ENCODE results near the gene MSLN. TPM values are rescaled to one million over a fixed set of nuclear protein-coding genes. Genes with fewer than 3 reads are reported as not detected.

The MSLN gene
- total and polyA plus RNA-seq, 2 of the 8 experiments (the other 6 are each of a cell fraction or from before 2014, with no cell fraction given) = 0.28 to 0.50 TPM

DNA sequence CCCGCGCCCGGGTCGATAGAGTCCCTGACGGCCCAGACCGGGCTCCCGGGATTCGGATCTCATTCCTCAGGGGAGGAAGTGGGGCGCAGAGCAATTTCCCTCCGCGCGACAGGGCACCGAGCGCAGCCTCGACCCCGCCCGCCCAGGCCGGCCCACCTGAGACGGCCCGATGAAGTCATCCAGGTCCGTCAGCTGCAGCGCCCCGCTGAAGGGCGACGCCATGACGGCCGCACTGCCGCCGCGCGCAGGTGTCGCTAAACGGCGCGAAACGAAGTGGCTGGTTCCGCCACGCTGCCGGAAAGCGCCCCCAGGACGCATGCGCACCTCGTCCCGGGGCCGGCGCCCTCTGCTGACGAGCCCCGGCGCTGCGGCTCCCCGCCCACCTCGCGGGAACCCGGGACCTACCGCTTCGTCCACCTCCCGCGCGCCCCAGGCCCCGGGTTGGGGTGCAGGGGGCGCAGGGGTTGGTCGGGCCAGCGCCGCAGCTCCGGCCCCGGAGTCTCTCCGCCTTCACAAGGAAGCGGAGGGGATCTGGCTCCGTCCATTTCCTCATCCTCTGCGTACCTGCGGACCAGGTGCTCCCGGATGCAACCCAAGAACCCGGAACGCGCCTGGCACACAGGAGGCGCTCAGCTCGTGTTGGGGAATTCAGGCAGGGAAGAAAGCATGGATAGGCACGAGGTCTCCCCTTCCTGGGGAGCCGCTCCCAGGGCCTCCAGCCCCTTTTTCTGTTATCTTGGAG, 19.6 kb upstream of the MSLN start, which contains the start of gene CIAO3 (continued):
- TF ChIP-seq RFX5 (IDR thresholded peaks at IDR 0.05; ENCODE audit: borderline replicate concordance, low read depth, low read length) = no peak
- TF ChIP-seq ZNF274 (IDR thresholded peaks at IDR 0.05; ENCODE audit: borderline replicate concordance, extremely low read depth, low read length) = no peak
- TF ChIP-seq TAF1 (IDR thresholded peaks at IDR 0.05; ENCODE audit: low read depth, low read length) = peak; percentile 77; the same call in 1 of the 2 replicates
- peak; percentile 64 for TF ChIP-seq TAF7 (optimal IDR thresholded peaks at IDR 0.05; ENCODE audit: borderline replicate concordance, low read depth, low read length)
- no peak for TF ChIP-seq EP300 (IDR thresholded peaks at IDR 0.05; ENCODE audit: borderline replicate concordance in 1 of 2, low read depth in 2 of 2, low read length in 2 of 2)
- no peak; a peak in 2 of 4 replicates for TF ChIP-seq RAD21 (IDR thresholded peaks at IDR 0.05 in 1 of 2, conservative IDR thresholded peaks at IDR 0.05 in 1 of 2; ENCODE audit: low read depth in 2 of 2, low read length in 2 of 2)
- TF ChIP-seq JUN (IDR thresholded peaks at IDR 0.05; ENCODE audit: low read depth, low read length) = no peak; the same call in 1 of the 2 replicates
- TF ChIP-seq, protein P1, sequence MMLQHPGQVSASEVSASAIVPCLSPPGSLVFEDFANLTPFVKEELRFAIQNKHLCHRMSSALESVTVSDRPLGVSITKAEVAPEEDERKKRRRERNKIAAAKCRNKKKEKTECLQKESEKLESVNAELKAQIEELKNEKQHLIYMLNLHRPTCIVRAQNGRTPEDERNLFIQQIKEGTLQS (IDR thresholded peaks at IDR 0.05; ENCODE audit: insufficient read depth, low read depth, low read length) = peak; percentile 100
- TF ChIP-seq ATF2 (IDR thresholded peaks at IDR 0.05; ENCODE audit: low read length) = peak; percentile 88
- no peak for TF ChIP-seq CTBP2 (IDR thresholded peaks at IDR 0.05; ENCODE audit: borderline replicate concordance, insufficient read depth, insufficient read length, low read length)
- TF ChIP-seq CHD1 (IDR thresholded peaks at IDR 0.05; ENCODE audit: low read depth, low read length) = no peak
- TF ChIP-seq RNF2 (IDR thresholded peaks at IDR 0.05; ENCODE audit: borderline replicate concordance, low read depth, low read length, missing control alignments, poor library complexity, severe bottlenecking) = no peak
- no peak for TF ChIP-seq GTF2F1 (IDR thresholded peaks at IDR 0.05; ENCODE audit: borderline replicate concordance, low read depth, low read length)
- TF ChIP-seq POLR2A (IDR thresholded peaks at IDR 0.05; ENCODE audit: control extremely low read depth in 1 of 2, low read depth in 2 of 2, low read length in 2 of 2) = peak in 1 of 2 experiments; percentile 66; a peak in 1 of 3 replicates
- 0 out of 2 replicates have a peak, but pooled peaks have one; percentile 8 for TF ChIP-seq BACH1 (IDR thresholded peaks at IDR 0.05; ENCODE audit: low read length)
- TF ChIP-seq SIRT6 (IDR thresholded peaks at IDR 0.05; ENCODE audit: low read length) = no peak
- TF ChIP-seq BRCA1 (IDR thresholded peaks at IDR 0.05; ENCODE audit: low read depth, low read length) = peak; percentile 7; the same call in 1 of the 2 replicates
- TF ChIP-seq SP1 (IDR thresholded peaks at IDR 0.05; ENCODE audit: low read depth, low read length) = peak; percentile 26; the same call in 1 of the 2 replicates
- no peak for TF ChIP-seq CBX8 (IDR thresholded peaks at IDR 0.05; ENCODE audit: borderline replicate concordance, low read depth, low read length)
- peak; percentile 35; the same call in 1 of the 2 replicates for TF ChIP-seq EGR1 (IDR thresholded peaks at IDR 0.05; ENCODE audit: borderline replicate concordance, low read depth, low read length)
- TF ChIP-seq POLR2AphosphoS5 (IDR thresholded peaks at IDR 0.05; ENCODE audit: low read depth, low read length) = peak; percentile 60
